ENCODE results near the gene RAB9A.
"Not testable (repeated sequence)": the region's sequence is repeated elsewhere in the genome, so short reads cannot be mapped to it uniquely, and the experiment has no call there.

RAB9A gene

GRCh38 chrX:13688958-13689740 is at the start of gene RAB9A:
Gene RAB9A, plus strand, starts transcription at chrX:13689128. Its CDS starts 19,619 bp downstream, at chrX:13708747.
- DNase-seq (ENCODE audit: extremely low read depth in 1 of 2, low read depth in 1 of 2): peak; percentile 50 to 66

- not testable (repeated sequence) for DNase-seq (ENCODE audit: extremely low read depth in 1 of 2, low read depth in 1 of 2)
Measured at GRCh38 chrX:13641684-13642083, 47.2 kb upstream of the RAB9A start.

- DNase-seq (ENCODE audit: extremely low read depth in 1 of 2, low read depth in 1 of 2): no peak
Measured at GRCh38 chrX:13645464-13646153, 43.3 kb upstream of the RAB9A start.

GRCh38 chrX:13646154-13646549 is 42.8 kb upstream of the RAB9A start:
- DNase-seq (ENCODE audit: extremely low read depth in 1 of 2, low read depth in 1 of 2): no peak

- DNase-seq (ENCODE audit: extremely low read depth in 1 of 2, low read depth in 1 of 2): peak in 1 of 2 donors; percentile 28
Measured at GRCh38 chrX:13647709-13648212, 41.2 kb upstream of the RAB9A start.

- not testable (repeated sequence) for DNase-seq (ENCODE audit: extremely low read depth in 1 of 2, low read depth in 1 of 2)
Measured at GRCh38 chrX:13648336-13648735, 40.6 kb upstream of the RAB9A start.

- no peak for DNase-seq (ENCODE audit: extremely low read depth in 1 of 2, low read depth in 1 of 2)
Measured at GRCh38 chrX:13649838-13650237, 39.1 kb upstream of the RAB9A start.

GRCh38 chrX:13650318-13650717 is 38.6 kb upstream of the RAB9A start:
- DNase-seq (ENCODE audit: extremely low read depth in 1 of 2, low read depth in 1 of 2): no peak

GRCh38 chrX:13651150-13651549 is 37.8 kb upstream of the RAB9A start:
- DNase-seq (ENCODE audit: extremely low read depth in 1 of 2, low read depth in 1 of 2): no peak

GRCh38 chrX:13652287-13652793 is 36.6 kb upstream of the RAB9A start:
- no peak for DNase-seq (ENCODE audit: extremely low read depth in 1 of 2, low read depth in 1 of 2)

GRCh38 chrX:13652850-13653693 is 35.9 kb upstream of the RAB9A start, which contains the start of gene TCEANC:
Gene TCEANC, plus strand, starts transcription at chrX:13653141. Its CDS starts 9,368 bp downstream, at chrX:13662509.
- peak; percentile 82 to 88 for DNase-seq (ENCODE audit: extremely low read depth in 1 of 2, low read depth in 1 of 2)

- no peak for DNase-seq (ENCODE audit: extremely low read depth in 1 of 2, low read depth in 1 of 2)
Measured at GRCh38 chrX:13654116-13654515, 34.8 kb upstream of the RAB9A start.

GRCh38 chrX:13655674-13656073 is 33.3 kb upstream of the RAB9A start:
- no peak for DNase-seq (ENCODE audit: extremely low read depth in 1 of 2, low read depth in 1 of 2)

GRCh38 chrX:13658602-13659001 is 30.3 kb upstream of the RAB9A start:
- no peak for DNase-seq (ENCODE audit: extremely low read depth in 1 of 2, low read depth in 1 of 2)

- no peak for DNase-seq (ENCODE audit: extremely low read depth in 1 of 2, low read depth in 1 of 2)
Measured at GRCh38 chrX:13659063-13659462, 29.9 kb upstream of the RAB9A start.

GRCh38 chrX:13661735-13662288 is 27.1 kb upstream of the RAB9A start:
- no peak for DNase-seq (ENCODE audit: extremely low read depth in 1 of 2, low read depth in 1 of 2)

GRCh38 chrX:13662355-13662791 is 26.6 kb upstream of the RAB9A start:
- no peak for DNase-seq (ENCODE audit: extremely low read depth in 1 of 2, low read depth in 1 of 2)

GRCh38 chrX:13664020-13664419 is 24.9 kb upstream of the RAB9A start:
- DNase-seq (ENCODE audit: extremely low read depth in 1 of 2, low read depth in 1 of 2): no peak

GRCh38 chrX:13666836-13667235 is 22.1 kb upstream of the RAB9A start:
- no peak for DNase-seq (ENCODE audit: extremely low read depth in 1 of 2, low read depth in 1 of 2)

- DNase-seq (ENCODE audit: extremely low read depth in 1 of 2, low read depth in 1 of 2): no peak
Measured at GRCh38 chrX:13667919-13668318, 21.0 kb upstream of the RAB9A start.

Measured in activated CD8-positive, alpha-beta memory T cell treated with anti-CD3 and anti-CD28 coated beads for 1 hour (primary cell).